Uterus (tissue), 2 donors: ENCODE results near the gene ATP6V0E1.

Source experiments
- CTCF ChIP-seq, 4 experiments: fragments of 200-600 bp in 2 of 4; fragments of 450-650 bp in 2 of 4; sonication (generic) in 2 of 4; IDR thresholded peaks; one replicate each; pipeline ENCODE4 v1.5.1; 2016 to 2019; ENCODE audit warnings: antibody characterized with exemption in 4 of 4, mild to moderate bottlenecking in 2 of 4, moderate library complexity in 1 of 4
- POLR2A ChIP-seq, 2 donors: fragments of 450-650 bp; IDR thresholded peaks; one replicate each; pipeline ENCODE4 v1.6.1; 2016; ENCODE audit warnings: antibody characterized with exemption in 2 of 2, mild to moderate bottlenecking in 1 of 2, moderate library complexity in 1 of 2

DNA sequence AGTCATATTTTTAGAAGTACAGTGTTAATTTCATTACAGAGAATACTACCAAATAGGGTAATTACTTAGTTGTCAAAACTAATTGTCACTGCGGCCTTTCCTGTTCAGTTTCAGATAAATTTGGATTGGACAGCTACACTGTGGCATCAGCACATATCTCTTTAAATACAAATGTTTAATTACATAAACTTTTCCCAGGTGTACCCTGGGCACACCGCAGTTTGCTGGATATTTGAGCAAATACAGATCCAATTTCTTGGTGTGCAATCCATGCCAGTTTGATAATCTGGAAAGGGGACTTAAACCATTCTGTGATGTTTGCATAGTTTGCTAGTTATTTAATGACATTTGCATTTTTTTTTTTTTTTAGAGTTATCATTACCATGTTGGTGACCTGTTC, 10.8 kb downstream of the ATP6V0E1 start:
- TF ChIP-seq CTCF (IDR thresholded peaks at IDR 0.05) (no peak), POLR2A (IDR thresholded peaks at IDR 0.05) (no peak)
